HCT116 (cell line): Measurements from ENCODE around the gene NBAS.

Experiments used
- CEBPB ChIP-seq: IDR thresholded peaks from 2 replicates; pipeline ENCODE4 v1.6.1; 2012; ENCODE audit warnings: low read depth
- ELF1 ChIP-seq: IDR thresholded peaks from 2 replicates; pipeline ENCODE4 v1.6.1; 2012; ENCODE audit warnings: low read depth, borderline replicate concordance
- POLR2A ChIP-seq: IDR thresholded peaks from 2 replicates; pipeline ENCODE4 v1.7.0; 2011; ENCODE audit warnings: borderline replicate concordance; ENCODE audit not compliant: insufficient read depth, insufficient read length; ENCODE audit errors: extremely low read depth
- POLR2AphosphoS5 ChIP-seq: IDR thresholded peaks from 2 replicates; pipeline ENCODE4 v1.6.1; 2011; ENCODE audit warnings: mild to moderate bottlenecking, low read depth, low read length, moderate library complexity
- ZNF274 ChIP-seq: fragments of 200-500 bp; sonication (Bioruptor generic); IDR thresholded peaks from 2 replicates; pipeline ENCODE4 v1.6.1; 2014; ENCODE audit warnings: mild to moderate bottlenecking, low read depth, low read length, inconsistent platforms
- TF ChIP-seq, protein P1 (sequence below): IDR thresholded peaks from 2 replicates; pipeline ENCODE4 v1.6.1; 2012; ENCODE audit warnings: low read depth
- TF ChIP-seq, protein P2 (sequence below), 3 experiments: fragments of 200-600 bp in 1 of 3; sonication (generic) in 1 of 3; IDR thresholded peaks in 2 of 3; conservative IDR thresholded peaks in 1 of 3; 2 replicates each; pipeline ENCODE4 v1.5.1; 2012 to 2017; ENCODE audit warnings: low read depth in 2 of 3, low read length in 2 of 3, antibody characterized with exemption in 1 of 3, borderline replicate concordance in 1 of 3, control low read depth in 1 of 3, mild to moderate bottlenecking in 1 of 3, mixed read lengths in 1 of 3, mixed run types in 1 of 3, moderate library complexity in 1 of 3; ENCODE audit not compliant: insufficient read depth in 1 of 3
- TF ChIP-seq, protein P3 (sequence below): IDR thresholded peaks from 2 replicates; pipeline ENCODE4 v1.6.1; 2011; ENCODE audit warnings: mild to moderate bottlenecking, low read length, moderate library complexity; ENCODE audit not compliant: insufficient replicate concordance; ENCODE audit errors: extremely low read depth
- TF ChIP-seq, protein P4 (sequence below): IDR thresholded peaks from 2 replicates; pipeline ENCODE4 v1.6.1; 2012

DNA sequence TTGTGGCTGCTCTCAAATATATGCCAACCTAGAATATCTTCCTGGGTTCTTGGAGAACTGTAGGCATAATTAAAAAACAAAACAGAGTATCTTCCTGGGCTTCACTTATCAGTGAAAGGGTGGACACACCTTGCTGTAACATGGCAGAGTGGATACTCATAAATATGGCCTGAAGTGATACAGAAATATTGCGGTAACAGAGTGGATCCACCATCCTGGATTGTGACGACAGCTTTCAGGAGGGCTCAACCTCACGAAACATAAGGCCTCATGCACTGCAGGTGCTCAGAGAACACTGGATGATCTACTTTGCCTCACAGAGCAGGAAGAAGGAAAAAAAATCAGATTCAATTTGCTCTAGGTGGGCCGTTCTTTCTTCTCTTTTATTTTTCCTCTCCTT lies 336.0 kb downstream of the NBAS start:
- TF ChIP-seq ZNF274 (no peak), CEBPB (no peak), POLR2A (no peak), POLR2AphosphoS5 (no peak), ELF1 (no peak)
- TF ChIP-seq, protein P1, sequence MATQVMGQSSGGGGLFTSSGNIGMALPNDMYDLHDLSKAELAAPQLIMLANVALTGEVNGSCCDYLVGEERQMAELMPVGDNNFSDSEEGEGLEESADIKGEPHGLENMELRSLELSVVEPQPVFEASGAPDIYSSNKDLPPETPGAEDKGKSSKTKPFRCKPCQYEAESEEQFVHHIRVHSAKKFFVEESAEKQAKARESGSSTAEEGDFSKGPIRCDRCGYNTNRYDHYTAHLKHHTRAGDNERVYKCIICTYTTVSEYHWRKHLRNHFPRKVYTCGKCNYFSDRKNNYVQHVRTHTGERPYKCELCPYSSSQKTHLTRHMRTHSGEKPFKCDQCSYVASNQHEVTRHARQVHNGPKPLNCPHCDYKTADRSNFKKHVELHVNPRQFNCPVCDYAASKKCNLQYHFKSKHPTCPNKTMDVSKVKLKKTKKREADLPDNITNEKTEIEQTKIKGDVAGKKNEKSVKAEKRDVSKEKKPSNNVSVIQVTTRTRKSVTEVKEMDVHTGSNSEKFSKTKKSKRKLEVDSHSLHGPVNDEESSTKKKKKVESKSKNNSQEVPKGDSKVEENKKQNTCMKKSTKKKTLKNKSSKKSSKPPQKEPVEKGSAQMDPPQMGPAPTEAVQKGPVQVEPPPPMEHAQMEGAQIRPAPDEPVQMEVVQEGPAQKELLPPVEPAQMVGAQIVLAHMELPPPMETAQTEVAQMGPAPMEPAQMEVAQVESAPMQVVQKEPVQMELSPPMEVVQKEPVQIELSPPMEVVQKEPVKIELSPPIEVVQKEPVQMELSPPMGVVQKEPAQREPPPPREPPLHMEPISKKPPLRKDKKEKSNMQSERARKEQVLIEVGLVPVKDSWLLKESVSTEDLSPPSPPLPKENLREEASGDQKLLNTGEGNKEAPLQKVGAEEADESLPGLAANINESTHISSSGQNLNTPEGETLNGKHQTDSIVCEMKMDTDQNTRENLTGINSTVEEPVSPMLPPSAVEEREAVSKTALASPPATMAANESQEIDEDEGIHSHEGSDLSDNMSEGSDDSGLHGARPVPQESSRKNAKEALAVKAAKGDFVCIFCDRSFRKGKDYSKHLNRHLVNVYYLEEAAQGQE: no peak
- TF ChIP-seq, protein P2, sequence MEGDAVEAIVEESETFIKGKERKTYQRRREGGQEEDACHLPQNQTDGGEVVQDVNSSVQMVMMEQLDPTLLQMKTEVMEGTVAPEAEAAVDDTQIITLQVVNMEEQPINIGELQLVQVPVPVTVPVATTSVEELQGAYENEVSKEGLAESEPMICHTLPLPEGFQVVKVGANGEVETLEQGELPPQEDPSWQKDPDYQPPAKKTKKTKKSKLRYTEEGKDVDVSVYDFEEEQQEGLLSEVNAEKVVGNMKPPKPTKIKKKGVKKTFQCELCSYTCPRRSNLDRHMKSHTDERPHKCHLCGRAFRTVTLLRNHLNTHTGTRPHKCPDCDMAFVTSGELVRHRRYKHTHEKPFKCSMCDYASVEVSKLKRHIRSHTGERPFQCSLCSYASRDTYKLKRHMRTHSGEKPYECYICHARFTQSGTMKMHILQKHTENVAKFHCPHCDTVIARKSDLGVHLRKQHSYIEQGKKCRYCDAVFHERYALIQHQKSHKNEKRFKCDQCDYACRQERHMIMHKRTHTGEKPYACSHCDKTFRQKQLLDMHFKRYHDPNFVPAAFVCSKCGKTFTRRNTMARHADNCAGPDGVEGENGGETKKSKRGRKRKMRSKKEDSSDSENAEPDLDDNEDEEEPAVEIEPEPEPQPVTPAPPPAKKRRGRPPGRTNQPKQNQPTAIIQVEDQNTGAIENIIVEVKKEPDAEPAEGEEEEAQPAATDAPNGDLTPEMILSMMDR (IDR thresholded peaks at IDR 0.05 in 2 of 3, conservative IDR thresholded peaks at IDR 0.05 in 1 of 3; ENCODE audit: borderline replicate concordance in 1 of 3, insufficient read depth in 1 of 3, low read depth in 2 of 3, low read length in 2 of 3): no peak
- TF ChIP-seq, protein P3, sequence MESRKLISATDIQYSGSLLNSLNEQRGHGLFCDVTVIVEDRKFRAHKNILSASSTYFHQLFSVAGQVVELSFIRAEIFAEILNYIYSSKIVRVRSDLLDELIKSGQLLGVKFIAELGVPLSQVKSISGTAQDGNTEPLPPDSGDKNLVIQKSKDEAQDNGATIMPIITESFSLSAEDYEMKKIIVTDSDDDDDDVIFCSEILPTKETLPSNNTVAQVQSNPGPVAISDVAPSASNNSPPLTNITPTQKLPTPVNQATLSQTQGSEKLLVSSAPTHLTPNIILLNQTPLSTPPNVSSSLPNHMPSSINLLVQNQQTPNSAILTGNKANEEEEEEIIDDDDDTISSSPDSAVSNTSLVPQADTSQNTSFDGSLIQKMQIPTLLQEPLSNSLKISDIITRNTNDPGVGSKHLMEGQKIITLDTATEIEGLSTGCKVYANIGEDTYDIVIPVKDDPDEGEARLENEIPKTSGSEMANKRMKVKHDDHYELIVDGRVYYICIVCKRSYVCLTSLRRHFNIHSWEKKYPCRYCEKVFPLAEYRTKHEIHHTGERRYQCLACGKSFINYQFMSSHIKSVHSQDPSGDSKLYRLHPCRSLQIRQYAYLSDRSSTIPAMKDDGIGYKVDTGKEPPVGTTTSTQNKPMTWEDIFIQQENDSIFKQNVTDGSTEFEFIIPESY: no peak
- TF ChIP-seq, protein P4, sequence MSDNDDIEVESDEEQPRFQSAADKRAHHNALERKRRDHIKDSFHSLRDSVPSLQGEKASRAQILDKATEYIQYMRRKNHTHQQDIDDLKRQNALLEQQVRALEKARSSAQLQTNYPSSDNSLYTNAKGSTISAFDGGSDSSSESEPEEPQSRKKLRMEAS: no peak
